Neural cell (in vitro differentiated cells): Measurements from ENCODE around the gene NDUFA8.

Experiments used
- POLR2AphosphoS5 ChIP-seq: IDR thresholded peaks from 2 replicates; pipeline ENCODE4 v1.6.1; 2012
- RAD21 ChIP-seq: fragments of 450-650 bp; conservative IDR thresholded peaks from 2 replicates; pipeline ENCODE4 v1.6.1; 2014; ENCODE audit warnings: antibody characterized with exemption, mild to moderate bottlenecking, moderate library complexity
- TF ChIP-seq, protein P1 (sequence below): fragments of 450-650 bp; IDR thresholded peaks from 2 replicates; pipeline ENCODE4 v1.5.1; 2014; ENCODE audit warnings: antibody characterized with exemption, mild to moderate bottlenecking, moderate library complexity; ENCODE audit not compliant: poor library complexity, severe bottlenecking

DNA sequence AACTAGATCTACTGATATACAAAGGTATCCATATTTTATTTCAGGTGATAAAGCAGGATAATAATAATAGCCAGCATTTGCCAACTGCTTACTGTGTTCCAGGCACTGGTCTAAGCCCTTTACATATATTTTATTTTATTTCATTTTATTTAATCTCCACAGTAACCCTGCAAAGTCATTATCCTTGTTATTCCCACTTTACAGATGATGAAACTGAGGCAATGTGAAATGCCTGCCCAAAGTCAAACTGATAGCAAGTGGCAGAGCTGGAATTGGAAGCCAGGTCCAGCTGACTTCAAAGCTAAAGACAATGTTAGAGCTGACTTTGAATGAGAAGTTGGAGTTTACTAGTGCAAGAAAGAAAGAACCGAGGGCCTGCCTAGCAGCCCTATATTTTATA, 25.0 kb upstream of the NDUFA8 start:
- TF ChIP-seq POLR2AphosphoS5 (no peak), RAD21 (no peak)
- TF ChIP-seq, protein P1, sequence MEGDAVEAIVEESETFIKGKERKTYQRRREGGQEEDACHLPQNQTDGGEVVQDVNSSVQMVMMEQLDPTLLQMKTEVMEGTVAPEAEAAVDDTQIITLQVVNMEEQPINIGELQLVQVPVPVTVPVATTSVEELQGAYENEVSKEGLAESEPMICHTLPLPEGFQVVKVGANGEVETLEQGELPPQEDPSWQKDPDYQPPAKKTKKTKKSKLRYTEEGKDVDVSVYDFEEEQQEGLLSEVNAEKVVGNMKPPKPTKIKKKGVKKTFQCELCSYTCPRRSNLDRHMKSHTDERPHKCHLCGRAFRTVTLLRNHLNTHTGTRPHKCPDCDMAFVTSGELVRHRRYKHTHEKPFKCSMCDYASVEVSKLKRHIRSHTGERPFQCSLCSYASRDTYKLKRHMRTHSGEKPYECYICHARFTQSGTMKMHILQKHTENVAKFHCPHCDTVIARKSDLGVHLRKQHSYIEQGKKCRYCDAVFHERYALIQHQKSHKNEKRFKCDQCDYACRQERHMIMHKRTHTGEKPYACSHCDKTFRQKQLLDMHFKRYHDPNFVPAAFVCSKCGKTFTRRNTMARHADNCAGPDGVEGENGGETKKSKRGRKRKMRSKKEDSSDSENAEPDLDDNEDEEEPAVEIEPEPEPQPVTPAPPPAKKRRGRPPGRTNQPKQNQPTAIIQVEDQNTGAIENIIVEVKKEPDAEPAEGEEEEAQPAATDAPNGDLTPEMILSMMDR: no peak
